Mesenchymal stem cell (in vitro differentiated cells and primary cell): ENCODE data around the gene PDZD2.

ENCODE experiments used
- DNase-seq: peaks from one replicate; pipeline ENCODE4 v3.0.0-alpha.2; 2013
- H2AFZ ChIP-seq: one replicate; pipeline ENCODE4 v1.6.1; 2013; ENCODE audit warnings: low read depth, mild to moderate bottlenecking, control low read depth, inconsistent platforms, low read length, moderate library complexity
- H2AK5ac ChIP-seq: 2 replicates; pipeline ENCODE4 v1.6.1; 2013; ENCODE audit warnings: low read length, moderate library complexity, mild to moderate bottlenecking, inconsistent platforms; ENCODE audit not compliant: severe bottlenecking
- H2BK120ac ChIP-seq: one replicate; pipeline ENCODE4 v1.6.1; 2013; ENCODE audit warnings: low read depth, mild to moderate bottlenecking, inconsistent platforms, low read length, moderate library complexity
- H2BK12ac ChIP-seq, 2 experiments: one replicate each; pipeline ENCODE4 v1.6.1; 2013; ENCODE audit warnings: inconsistent platforms in 2 of 2, low read length in 2 of 2, mild to moderate bottlenecking in 2 of 2, moderate library complexity in 2 of 2, control low read depth in 1 of 2
- H2BK15ac ChIP-seq: one replicate; pipeline ENCODE4 v1.6.1; 2013; ENCODE audit warnings: mild to moderate bottlenecking, low read depth, inconsistent platforms; ENCODE audit not compliant: poor library complexity, severe bottlenecking
- H2BK5ac ChIP-seq: 2 replicates; pipeline ENCODE4 v1.6.1; 2013; ENCODE audit warnings: low read depth, mild to moderate bottlenecking, low read length, control low read depth, inconsistent platforms; ENCODE audit not compliant: poor library complexity, severe bottlenecking
- H3K14ac ChIP-seq, 2 experiments: one replicate each; pipeline ENCODE4 v1.6.1; 2013; ENCODE audit warnings: inconsistent platforms in 2 of 2, low read length in 2 of 2, control low read depth in 1 of 2, mild to moderate bottlenecking in 1 of 2, moderate library complexity in 1 of 2
- H3K18ac ChIP-seq, 2 experiments: one replicate each; pipeline ENCODE4 v1.6.1; 2013; ENCODE audit warnings: inconsistent platforms in 2 of 2, low read length in 2 of 2, control low read depth in 1 of 2, low read depth in 1 of 2, mild to moderate bottlenecking in 1 of 2
- H3K23ac ChIP-seq, 2 experiments: one replicate each; pipeline ENCODE4 v1.6.1; 2013; ENCODE audit warnings: inconsistent platforms in 2 of 2, low read length in 2 of 2, mild to moderate bottlenecking in 2 of 2, moderate library complexity in 2 of 2, control low read depth in 1 of 2
- H3K27ac ChIP-seq: 2 replicates; pipeline ENCODE4 v1.5.1; 2013; ENCODE audit warnings: mild to moderate bottlenecking, moderate library complexity, low read length, control low read depth, inconsistent platforms; ENCODE audit not compliant: poor library complexity, severe bottlenecking
- H3K27me3 ChIP-seq, 2 experiments: 2 replicates each; pipeline versions ENCODE4 v1.6.1 to v1.7.0; 2013; ENCODE audit warnings: low read length in 2 of 2, mild to moderate bottlenecking in 2 of 2, moderate library complexity in 2 of 2, control low read depth in 1 of 2, inconsistent platforms in 1 of 2; ENCODE audit not compliant: control insufficient read depth in 1 of 2, insufficient read depth in 1 of 2
- H3K36me3 ChIP-seq, 2 experiments: 2 replicates each; pipeline versions ENCODE4 v1.6.1 to v1.7.0; 2013; ENCODE audit warnings: low read length in 2 of 2, control low read depth in 1 of 2, inconsistent platforms in 1 of 2, low read depth in 1 of 2, mild to moderate bottlenecking in 1 of 2; ENCODE audit not compliant: insufficient read depth in 2 of 2, control insufficient read depth in 1 of 2
- H3K4ac ChIP-seq, 2 experiments: one replicate each; pipeline ENCODE4 v1.6.1; 2013; ENCODE audit warnings: inconsistent platforms in 2 of 2, low read length in 2 of 2, mild to moderate bottlenecking in 2 of 2, moderate library complexity in 2 of 2, control low read depth in 1 of 2, low read depth in 1 of 2
- H3K4me1 ChIP-seq: 2 replicates; pipeline ENCODE4 v1.6.1; 2013; ENCODE audit warnings: low read depth, low read length, control low read depth; ENCODE audit not compliant: control insufficient read depth, insufficient read depth
- H3K4me2 ChIP-seq: 2 replicates; pipeline ENCODE4 v1.6.1; 2013; ENCODE audit warnings: low read length, mild to moderate bottlenecking, inconsistent platforms; ENCODE audit not compliant: poor library complexity, severe bottlenecking
- H3K4me3 ChIP-seq, 2 experiments: 2 replicates each; pipeline versions ENCODE4 v1.5.1 to v1.7.0; 2013; ENCODE audit warnings: low read length in 2 of 2, mild to moderate bottlenecking in 2 of 2, control low read depth in 1 of 2, low read depth in 1 of 2; ENCODE audit not compliant: insufficient read depth in 1 of 2
- H3K79me1 ChIP-seq: replicated peaks from 2 replicates; pipeline ENCODE4 v1.6.1; 2013; ENCODE audit warnings: mild to moderate bottlenecking, control low read depth, low read length, inconsistent platforms; ENCODE audit not compliant: poor library complexity, severe bottlenecking
- H3K9ac ChIP-seq: 2 replicates; pipeline ENCODE4 v1.7.0; 2013; ENCODE audit warnings: mild to moderate bottlenecking, low read length, moderate library complexity
- H3K9me3 ChIP-seq: 2 replicates; pipeline ENCODE4 v1.7.0; 2013; ENCODE audit warnings: mild to moderate bottlenecking, low read length; ENCODE audit not compliant: control insufficient read depth
- H4K8ac ChIP-seq: one replicate; pipeline ENCODE4 v1.6.1; 2013; ENCODE audit warnings: inconsistent platforms, mild to moderate bottlenecking, low read length, moderate library complexity
- H4K91ac ChIP-seq: one replicate; pipeline ENCODE4 v1.6.1; 2013; ENCODE audit warnings: mild to moderate bottlenecking, low read length, inconsistent platforms
- WGBS: methylation state at CpG from one replicate; pipeline ENCODE4 v1.1.7; 2013; ENCODE audit warnings: mixed read lengths; 5-methylcytosine and 5-hydroxymethylcytosine counted together

The PDZD2 gene

GRCh38 chr5:31823472-31823871, 184.5 kb downstream of the PDZD2 start:
- H3K4me2 ChIP-seq: no peak overlapping the region
- H3K79me1 ChIP-seq: no peaks in the 10 kb centered on the region

GRCh38 chr5:31824869-31825517, 186.1 kb downstream of the PDZD2 start:
- Histone ChIP-seq H3K9ac (no peak overlapping the region), H4K8ac (no peak overlapping the region), H3K79me1 (no peaks in the 10 kb centered on the region), H3K18ac (no peak overlapping the region), H3K36me3 (no peaks in the 10 kb centered on the region), H3K23ac (no peak overlapping the region), H3K4me2 (no peak overlapping the region), H3K4me1 (no peaks in the 10 kb centered on the region), H3K9me3 (peaks cover 10% of the 10 kb centered on the region), H3K27me3 (peaks cover 8 to 37% of the 10 kb centered on the region in 2 experiments), H2BK5ac (no peak overlapping the region), H2BK120ac (no peak overlapping the region), H3K27ac (no peak overlapping the region), H4K91ac (no peak overlapping the region), H2BK15ac (no peak overlapping the region), H2BK12ac (no peak overlapping the region), H3K14ac (no peak overlapping the region), H3K4ac (no peak overlapping the region), H3K4me3 (no peak overlapping the region), H2AK5ac (no peak overlapping the region), H2AFZ (no peak overlapping the region)
- DNase-seq: no peak
- WGBS: 83% methylated on average over 8 of the region's 8 CpGs

More at GRCh38 chr5:31823472-31823871, 184.5 kb downstream of the PDZD2 start:
- 47% methylated on average over 2 of the region's 3 CpGs for WGBS
- no peak overlapping the region for H2BK5ac ChIP-seq
- no peaks in the 10 kb centered on the region for H3K4me1 ChIP-seq
- H3K18ac ChIP-seq: no peak overlapping the region
- H3K9me3 ChIP-seq: peaks cover 3% of the 10 kb centered on the region
- no peak overlapping the region for H2BK12ac ChIP-seq
- peak overlapping the region; percentile 51 for H2AFZ ChIP-seq
- H2AK5ac ChIP-seq: no peak overlapping the region
- no peak overlapping the region for H4K8ac ChIP-seq
- H2BK15ac ChIP-seq: no peak overlapping the region
- H3K14ac ChIP-seq: no peak overlapping the region
- H3K27ac ChIP-seq: no peak overlapping the region
- no peak overlapping the region for H4K91ac ChIP-seq
- no peaks in the 10 kb centered on the region for H3K36me3 ChIP-seq
- H3K4ac ChIP-seq: no peak overlapping the region
- H3K9ac ChIP-seq: no peak overlapping the region
- no peak overlapping the region for H2BK120ac ChIP-seq
- H3K23ac ChIP-seq: no peak overlapping the region
- no peak for DNase-seq
- peaks cover 8 to 37% of the 10 kb centered on the region in 2 experiments for H3K27me3 ChIP-seq
- H3K4me3 ChIP-seq: no peak overlapping the region

GRCh38 chr5:31825518-31826068, 186.7 kb downstream of the PDZD2 start:
- Histone ChIP-seq H3K14ac (no peak overlapping the region), H3K9ac (no peak overlapping the region), H3K79me1 (no peaks in the 10 kb centered on the region), H3K36me3 (no peaks in the 10 kb centered on the region), H2BK15ac (no peak overlapping the region), H4K91ac (no peak overlapping the region), H3K18ac (no peak overlapping the region), H3K4ac (no peak overlapping the region), H4K8ac (no peak overlapping the region), H2BK12ac (no peak overlapping the region), H3K27me3 (peaks cover 8 to 37% of the 10 kb centered on the region in 2 experiments), H3K4me2 (no peak overlapping the region), H3K23ac (no peak overlapping the region), H2AFZ (no peak overlapping the region), H3K9me3 (peaks cover 10% of the 10 kb centered on the region), H2BK120ac (no peak overlapping the region), H2AK5ac (no peak overlapping the region), H3K27ac (no peak overlapping the region), H2BK5ac (no peak overlapping the region), H3K4me3 (no peak overlapping the region), H3K4me1 (no peaks in the 10 kb centered on the region)
- WGBS: 33% methylated on average over 7 of the region's 8 CpGs
- DNase-seq: peak; percentile 67

GRCh38 chr5:31827867-31828266, 188.9 kb downstream of the PDZD2 start:
- DNase-seq: peak; percentile 61
- Histone ChIP-seq H4K91ac (no peak overlapping the region), H2BK5ac (no peak overlapping the region), H3K9me3 (peaks cover 10% of the 10 kb centered on the region), H3K4ac (no peak overlapping the region), H3K23ac (no peak overlapping the region), H3K4me2 (no peak overlapping the region), H3K4me3 (no peak overlapping the region), H3K4me1 (no peaks in the 10 kb centered on the region), H4K8ac (no peak overlapping the region), H2BK12ac (no peak overlapping the region), H3K36me3 (no peaks in the 10 kb centered on the region), H3K9ac (no peak overlapping the region), H2AK5ac (no peak overlapping the region), H3K27me3 (peaks cover 8 to 41% of the 10 kb centered on the region in 2 experiments), H3K27ac (no peak overlapping the region), H2BK15ac (no peak overlapping the region), H3K14ac (no peak overlapping the region), H3K18ac (no peak overlapping the region), H3K79me1 (no peaks in the 10 kb centered on the region), H2AFZ (no peak overlapping the region), H2BK120ac (no peak overlapping the region)
- no CpG with 5 or more reads among the region's 1 CpG for WGBS
